H1 (cell line): ENCODE measurements around the gene FRY. TPM values are rescaled to one million over a fixed set of nuclear protein-coding genes. Genes with fewer than 3 reads are reported as not detected.
A peak's percentile ranks its signal among the peaks of the same experiment; 100 is the strongest.

ENCODE experiments used
- CTCF ChIA-PET: fragments of 300-600 bp; sonication (Branson Sonifier 250); formaldehyde crosslinking; loops from one replicate; lab custom pipeline; 2021; ENCODE audit not compliant: partially characterized antibody; lab: Charles Lee
- POLR2A ChIA-PET: fragments of 300-600 bp; sonication (Branson Sonifier 250); formaldehyde crosslinking; loops from one replicate; lab custom pipeline; 2021; ENCODE audit warnings: inconsistent platforms; ENCODE audit not compliant: partially characterized antibody; lab: Charles Lee
- DNase-seq, 2 experiments: peaks; one replicate each; pipeline versions ENCODE4 v3.0.0 to v3.0.0-alpha.2; 2010 to 2022; ENCODE audit warnings: low spot score in 2 of 2, low read depth in 1 of 2, mixed read lengths in 1 of 2
- FAIRE-seq: peaks from 2 replicates; lab custom pipeline; 2011; peaks lifted over from hg19 to GRCh38; lab: Jason Lieb, UNC
- H2AFZ ChIP-seq: 2 replicates; pipeline ENCODE4 v1.8.1; 2012; ENCODE audit warnings: low read length, inconsistent platforms
- H2AK5ac ChIP-seq: 2 replicates; pipeline ENCODE4 v1.6.1; 2013; ENCODE audit warnings: low read depth, low read length
- H2BK120ac ChIP-seq: replicated peaks from 2 replicates; pipeline ENCODE3; 2013; ENCODE audit warnings: low read depth, low read length, inconsistent platforms
- H2BK12ac ChIP-seq: 2 replicates; pipeline ENCODE4 v1.6.1; 2013; ENCODE audit warnings: low read depth, low read length
- H2BK15ac ChIP-seq: 2 replicates; pipeline ENCODE4 v1.6.1; 2013; ENCODE audit warnings: low read length
- H2BK20ac ChIP-seq: 2 replicates; pipeline ENCODE4 v1.6.1; 2013; ENCODE audit warnings: low read length
- H2BK5ac ChIP-seq: 2 replicates; pipeline ENCODE4 v1.6.1; 2013; ENCODE audit warnings: low read depth, low read length
- H3K14ac ChIP-seq: 2 replicates; pipeline ENCODE4 v1.6.1; 2013; ENCODE audit warnings: inconsistent platforms; ENCODE audit not compliant: insufficient read length
- H3K18ac ChIP-seq: 2 replicates; pipeline ENCODE4 v1.6.1; 2013; ENCODE audit warnings: low read length; ENCODE audit errors: extremely low read depth
- H3K23ac ChIP-seq: 2 replicates; pipeline ENCODE4 v1.6.1; 2013; ENCODE audit warnings: inconsistent platforms; ENCODE audit not compliant: insufficient read length
- H3K23me2 ChIP-seq: 2 replicates; pipeline ENCODE4 v1.6.1; 2013; ENCODE audit warnings: low read depth, low read length
- H3K27ac ChIP-seq: 2 replicates; pipeline ENCODE4 v1.6.1; 2011; ENCODE audit warnings: low read depth, low read length, inconsistent platforms
- H3K27me3 ChIP-seq, 4 experiments: replicated peaks in 1 of 4; 1 replicate in 1 of 4; 2 replicates in 3 of 4; pipeline versions ENCODE4 v1.6.1 to v1.8.1; 2011 to 2013; ENCODE audit warnings: low read length in 3 of 4, mild to moderate bottlenecking in 3 of 4, inconsistent platforms in 2 of 4, mixed read lengths in 2 of 4, moderate library complexity in 1 of 4; ENCODE audit not compliant: control insufficient read depth in 3 of 4, insufficient read depth in 3 of 4; ENCODE audit errors: extremely low read depth in 1 of 4
- H3K36me3 ChIP-seq, 4 experiments: 2 replicates each; pipeline versions ENCODE4 v1.6.1 to v1.8.1; 2011 to 2013; ENCODE audit warnings: mild to moderate bottlenecking in 4 of 4, low read length in 3 of 4, moderate library complexity in 2 of 4, control low read depth in 1 of 4, inconsistent platforms in 1 of 4; ENCODE audit not compliant: insufficient read depth in 4 of 4, control insufficient read depth in 2 of 4
- H3K4ac ChIP-seq: replicated peaks from 2 replicates; pipeline ENCODE3; 2013; ENCODE audit warnings: low read length, low read depth, mixed read lengths, inconsistent platforms; ENCODE audit not compliant: insufficient read length
- H3K4me1 ChIP-seq, 4 experiments: replicated peaks in 1 of 4; 1 replicate in 1 of 4; 2 replicates in 3 of 4; pipeline versions ENCODE4 v1.6.1 to v1.8.1; 2011 to 2013; ENCODE audit warnings: low read length in 3 of 4, inconsistent platforms in 2 of 4, mixed read lengths in 1 of 4; ENCODE audit not compliant: insufficient read depth in 4 of 4, control insufficient read depth in 3 of 4
- H3K4me2 ChIP-seq, 2 experiments: 2 replicates each; pipeline versions ENCODE4 v1.6.1 to v1.8.1; 2011 to 2013; ENCODE audit warnings: low read depth in 2 of 2, low read length in 2 of 2, control low read depth in 1 of 2, inconsistent platforms in 1 of 2, mild to moderate bottlenecking in 1 of 2; ENCODE audit not compliant: insufficient read depth in 1 of 2
- H3K4me3 ChIP-seq, 4 experiments: fragments of 200-600, 300-600 bp in 1 of 4; sonication (generic), shearing (Covaris generic), sonication (Bioruptor Twin) in 1 of 4; 2 replicates each; pipeline versions ENCODE4 v1.5.1 to v1.8.1; 2011 to 2016; ENCODE audit warnings: low read length in 4 of 4, low read depth in 3 of 4, control low read depth in 2 of 4, inconsistent platforms in 2 of 4, mild to moderate bottlenecking in 2 of 4, mixed read lengths in 1 of 4, moderate library complexity in 1 of 4; ENCODE audit not compliant: insufficient read depth in 2 of 4; ENCODE audit errors: extremely low read depth in 1 of 4
- H3K56ac ChIP-seq: replicated peaks from 2 replicates; pipeline ENCODE3; 2013; ENCODE audit warnings: low read depth, mild to moderate bottlenecking, mixed read lengths, low read length, inconsistent platforms; ENCODE audit not compliant: insufficient read length
- H3K79me1 ChIP-seq: 2 replicates; pipeline ENCODE4 v1.6.1; 2013; ENCODE audit warnings: low read depth, low read length, control low read depth
- H3K79me2 ChIP-seq, 2 experiments: 2 replicates each; pipeline versions ENCODE4 v1.6.1 to v1.8.1; 2012 to 2013; ENCODE audit warnings: low read length in 2 of 2, mild to moderate bottlenecking in 2 of 2, inconsistent platforms in 1 of 2; ENCODE audit not compliant: insufficient read depth in 2 of 2, control insufficient read depth in 1 of 2
- H3K9ac ChIP-seq, 4 experiments: replicated peaks in 1 of 4; 1 replicate in 1 of 4; 2 replicates in 3 of 4; pipeline versions ENCODE4 v1.6.1 to v1.8.1; 2011 to 2013; ENCODE audit warnings: low read depth in 3 of 4, low read length in 3 of 4, control low read depth in 2 of 4, mild to moderate bottlenecking in 2 of 4, moderate library complexity in 2 of 4, inconsistent platforms in 1 of 4; ENCODE audit errors: extremely low read depth in 1 of 4
- H3K9me3 ChIP-seq, 2 experiments: 2 replicates each; pipeline versions ENCODE4 v1.6.1 to v1.8.1; 2012 to 2013; ENCODE audit warnings: mild to moderate bottlenecking in 2 of 2, moderate library complexity in 2 of 2, control low read depth in 1 of 2, inconsistent platforms in 1 of 2, low read depth in 1 of 2, low read length in 1 of 2, mixed read lengths in 1 of 2; ENCODE audit not compliant: insufficient read depth in 2 of 2
- H4K20me1 ChIP-seq, 2 experiments: replicated peaks in 1 of 2; 2 replicates each; pipeline versions ENCODE3 to v1.8.1; 2011 to 2013; ENCODE audit warnings: inconsistent platforms in 2 of 2, low read length in 2 of 2, mild to moderate bottlenecking in 1 of 2; ENCODE audit not compliant: insufficient read depth in 2 of 2, control insufficient read depth in 1 of 2
- H4K5ac ChIP-seq: 2 replicates; pipeline ENCODE4 v1.6.1; 2013; ENCODE audit warnings: low read length, low read depth, mixed read lengths, inconsistent platforms; ENCODE audit not compliant: insufficient read length
- H4K8ac ChIP-seq: 2 replicates; pipeline ENCODE4 v1.8.0; 2013; ENCODE audit warnings: mild to moderate bottlenecking, moderate library complexity, low read length, inconsistent platforms; ENCODE audit not compliant: insufficient read depth; ENCODE audit errors: extremely low read depth
- H4K91ac ChIP-seq: replicated peaks from 2 replicates; pipeline ENCODE3; 2013; ENCODE audit warnings: low read length, mixed read lengths, inconsistent platforms; ENCODE audit not compliant: insufficient read length
- CBX5 ChIP-seq: fragments of 300-800, 300-1000 bp; sonication (generic); IDR thresholded peaks from 2 replicates; pipeline ENCODE4 v1.7.1; 2016; ENCODE audit warnings: antibody characterized with exemption, low read length, low read depth
- GABPA ChIP-seq: IDR thresholded peaks from 2 replicates; pipeline ENCODE4 v1.6.1; 2011; ENCODE audit warnings: mild to moderate bottlenecking, low read length, moderate library complexity, borderline replicate concordance; ENCODE audit not compliant: insufficient read depth
- KDM1A ChIP-seq: fragments of 200-600, 300-600 bp; sonication (generic); IDR thresholded peaks from 2 replicates; pipeline ENCODE4 v1.7.1; 2016; ENCODE audit warnings: mild to moderate bottlenecking, low read length, borderline replicate concordance
- MAFK ChIP-seq: IDR thresholded peaks from 2 replicates; pipeline ENCODE4 v1.6.1; 2012; ENCODE audit warnings: low read depth, mild to moderate bottlenecking, improper control_type of control experiment, low read length
- PHF8 ChIP-seq: fragments of 200-600 bp; sonication (generic); conservative IDR thresholded peaks from 2 replicates; pipeline ENCODE4 v1.7.1; 2012; ENCODE audit warnings: low read depth, mild to moderate bottlenecking, inconsistent platforms, low read length, moderate library complexity
- POU5F1 ChIP-seq: IDR thresholded peaks from 2 replicates; pipeline ENCODE4 v1.6.1; 2011; ENCODE audit warnings: low read depth, mild to moderate bottlenecking, low read length, moderate library complexity
- RAD21 ChIP-seq, 2 experiments: IDR thresholded peaks in 1 of 2; conservative IDR thresholded peaks in 1 of 2; 2 replicates each; pipeline ENCODE4 v1.6.1; 2011; ENCODE audit warnings: low read depth in 2 of 2, low read length in 2 of 2, improper control_type of control experiment in 1 of 2, inconsistent platforms in 1 of 2, mild to moderate bottlenecking in 1 of 2, moderate library complexity in 1 of 2
- SP1 ChIP-seq: IDR thresholded peaks from 2 replicates; pipeline ENCODE4 v1.6.1; 2011; ENCODE audit warnings: low read depth, low read length
- SP4 ChIP-seq: IDR thresholded peaks from 2 replicates; pipeline ENCODE4 v1.6.1; 2012; ENCODE audit warnings: low read length, inconsistent platforms
- TAF1 ChIP-seq: IDR thresholded peaks from 2 replicates; pipeline ENCODE4 v1.6.1; 2011; ENCODE audit warnings: mild to moderate bottlenecking, low read depth, low read length
- ZNF274 ChIP-seq: IDR thresholded peaks from 2 replicates; pipeline ENCODE4 v1.7.0; 2012; ENCODE audit warnings: low read length, borderline replicate concordance; ENCODE audit errors: extremely low read depth
- WGBS, 2 experiments: shearing (Covaris generic) in 1 of 2; methylation state at CpG; one replicate each; pipeline versions ENCODE4 v1.1.6 to v1.1.7; 2013 to 2015; ENCODE audit warnings: low lambda C conversion rate in 2 of 2, mixed read lengths in 2 of 2, inconsistent platforms in 1 of 2, low coverage in 1 of 2, missing lambda C conversion rate in 1 of 2; ENCODE audit not compliant: insufficient replicate concordance in 2 of 2, insufficient coverage in 1 of 2, insufficient read length in 1 of 2; ENCODE audit errors: extremely low coverage in 1 of 2, missing lambda C conversion rate in 1 of 2; 5-methylcytosine and 5-hydroxymethylcytosine counted together
- polyA plus RNA-seq, 7 experiments: library from polyadenylated mRNA; depleted of rRNA in 3 of 7; stranded (reverse) in 5 of 7; unstranded in 2 of 7; fragments of >200 nt in 5 of 7; fragments of 200-250 nt in 2 of 7; gene quantifications; 1 replicate in 5 of 7; 2 replicates in 1 of 7; 4 replicates in 1 of 7; pipeline versions ENCODE4 v1.2.1 to v1.2.3, GENCODE V29; 2011 to 2013; ENCODE audit warnings: missing spikeins in 2 of 7, mixed read lengths in 2 of 7
- total RNA-seq: library from RNA; stranded (reverse); fragmentation: NEBNext Ultra II Directional; extraction: Animal tissue kit (Norgen Biotek cat#: 25700); gene quantifications from 2 replicates; pipeline ENCODE4 v1.2.1, GENCODE V29; 2021

Gene FRY
- total and polyA plus RNA-seq, 2 of the 8 experiments (the other 6 are each of a cell fraction or from before 2014, with no cell fraction given): 4.3 to 9.2 TPM

DNA sequence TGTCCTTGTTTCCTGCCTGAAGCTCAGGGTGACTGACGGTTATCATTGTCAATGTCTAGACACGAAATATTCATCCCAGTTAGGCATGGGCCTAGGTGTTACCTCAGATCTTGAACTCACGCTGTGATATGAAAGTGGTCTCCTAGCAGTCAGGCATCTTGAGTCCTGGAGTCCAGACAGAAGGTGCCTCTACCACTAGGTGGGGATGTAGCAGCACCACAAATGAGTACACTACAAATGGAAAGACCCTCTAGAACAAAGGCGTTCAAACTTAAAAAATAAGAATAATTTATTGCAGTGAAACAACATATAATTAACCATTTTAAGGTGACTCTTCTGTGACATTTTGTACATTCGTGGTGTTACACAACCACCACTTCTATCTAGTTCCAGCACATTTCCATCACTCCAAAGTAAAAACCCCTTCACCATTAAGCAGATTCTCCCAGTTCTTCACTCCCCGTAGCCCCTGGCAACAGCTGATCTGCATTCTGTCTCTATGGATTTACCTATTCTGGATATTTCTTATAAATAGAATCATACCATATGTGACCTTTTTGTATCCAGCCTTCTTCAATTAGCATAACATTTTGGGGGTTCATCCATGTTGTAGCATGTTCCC, 11.9 kb upstream of the FRY start:
- Histone ChIP-seq H2BK20ac (no peak overlapping the region), H4K5ac (no peak overlapping the region), H3K56ac (no peak overlapping the region), H3K18ac (no peak overlapping the region), H2AFZ (no peak overlapping the region), H3K23me2 (no peaks in the 10 kb centered on the region; the same call in 1 of the 2 replicates), H3K4ac (no peak overlapping the region), H3K36me3 (no peaks in the 10 kb centered on the region), H3K14ac (no peak overlapping the region), H2BK5ac (no peak overlapping the region), H4K20me1 (no peaks in the 10 kb centered on the region), H3K4me2 (no peak overlapping the region), H3K27me3 (no peaks in the 10 kb centered on the region), H3K79me2 (no peaks in the 10 kb centered on the region), H3K79me1 (no peaks in the 10 kb centered on the region), H2BK120ac (no peak overlapping the region), H3K23ac (no peak overlapping the region), H3K9me3 (no peaks in the 10 kb centered on the region), H2AK5ac (no peak overlapping the region), H4K8ac (no peak overlapping the region), H3K4me3 (no peak overlapping the region), H3K9ac (no peak overlapping the region), H2BK12ac (no peak overlapping the region), H4K91ac (no peak overlapping the region), H2BK15ac (no peak overlapping the region), H3K4me1 (peaks cover 0 to 7% (median 2%) of the 10 kb centered on the region in 4 experiments; a peak in 2 of 7 replicates), H3K27ac (no peak overlapping the region)
- FAIRE-seq: peak; percentile 94
- no peak for DNase-seq
- ChIA-PET POLR2A (no interaction called here), CTCF (interaction anchor here (0.5 to 1.7 kb wide), 9 partner anchors 9 to 183 kb away, joined by 3 to 7 read pairs (median 4); no protein-coding TSS in a partner anchor)
- 47% methylated on average over 6 of the region's 6 CpGs; no CpG with 5 or more reads in 1 of the 2 experiments for WGBS, 2 experiments
- no peak for TF ChIP-seq TAF1
- no peak for TF ChIP-seq PHF8
- TF ChIP-seq POU5F1: no peak
- no peak for TF ChIP-seq CBX5
- no peak for TF ChIP-seq SP1
- no peak for TF ChIP-seq SP4
- TF ChIP-seq GABPA: no peak
- TF ChIP-seq KDM1A: no peak
- TF ChIP-seq MAFK: no peak
- TF ChIP-seq RAD21 (IDR thresholded peaks at IDR 0.05 in 1 of 2, conservative IDR thresholded peaks at IDR 0.05 in 1 of 2; ENCODE audit: low read depth in 2 of 2, low read length in 2 of 2): peak; percentile 85 to 89
- TF ChIP-seq ZNF274: no peak
